Pons (tissue), 1 donor: Measurements from ENCODE around the gene METTL9.
A peak's percentile ranks its signal among the peaks of the same experiment; 100 is the strongest.
"Not testable (repeated sequence)": the region's sequence is repeated elsewhere in the genome, so short reads cannot be mapped to it uniquely, and the experiment has no call there.

Experiments used
- DNase-seq: peaks from one replicate; pipeline ENCODE4 v3.0.0-alpha.2; 2016; ENCODE audit warnings: low spot score

METTL9 gene

DNA sequence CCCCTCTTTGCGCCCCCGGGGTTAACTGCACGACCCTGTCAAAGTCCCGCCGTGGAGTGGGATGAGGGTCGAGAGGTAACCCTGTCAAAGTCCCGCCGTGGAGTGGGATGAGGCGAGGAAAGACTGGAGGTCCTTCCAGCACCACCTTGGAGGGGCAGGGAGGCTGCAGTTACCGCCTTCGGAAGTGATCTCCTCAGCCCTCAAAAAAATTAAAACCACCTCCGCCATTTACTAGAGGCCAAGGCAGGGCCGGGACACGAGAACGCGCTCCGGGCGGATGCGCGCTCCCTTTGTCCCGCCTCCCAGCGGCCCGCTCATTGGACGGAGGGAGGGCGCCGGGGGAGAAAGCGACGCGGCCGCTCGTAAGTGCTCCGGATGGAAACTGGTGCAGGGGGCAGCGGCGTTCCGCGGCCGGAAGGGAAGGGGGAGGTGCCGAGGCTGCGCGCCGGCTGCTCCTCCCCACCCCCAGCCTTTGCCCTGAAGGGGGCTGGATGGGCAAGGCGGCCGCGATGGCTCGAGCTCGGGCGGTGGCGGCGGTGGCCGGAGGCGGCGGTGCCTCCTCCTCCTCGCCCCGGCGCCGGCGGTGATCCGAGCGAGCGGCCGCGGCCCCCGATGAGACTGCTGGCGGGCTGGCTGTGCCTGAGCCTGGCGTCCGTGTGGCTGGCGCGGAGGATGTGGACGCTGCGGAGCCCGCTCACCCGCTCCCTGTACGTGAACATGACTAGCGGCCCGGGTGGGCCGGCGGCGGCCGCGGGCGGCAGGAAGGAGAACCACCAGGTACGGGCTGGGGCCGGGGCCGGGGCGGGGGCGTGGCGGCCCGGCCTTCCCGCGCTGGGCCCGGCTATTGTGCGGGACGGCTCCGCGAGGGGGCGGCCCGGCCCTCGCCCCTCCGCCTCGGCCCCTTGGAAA is at the start of gene METTL9:
Gene METTL9 (plus strand): TSS at position 456 of the 909 bp plus-strand sequence. CDS start 157 bp downstream, at position 613.
- DNase-seq: peak; percentile 95

DNA sequence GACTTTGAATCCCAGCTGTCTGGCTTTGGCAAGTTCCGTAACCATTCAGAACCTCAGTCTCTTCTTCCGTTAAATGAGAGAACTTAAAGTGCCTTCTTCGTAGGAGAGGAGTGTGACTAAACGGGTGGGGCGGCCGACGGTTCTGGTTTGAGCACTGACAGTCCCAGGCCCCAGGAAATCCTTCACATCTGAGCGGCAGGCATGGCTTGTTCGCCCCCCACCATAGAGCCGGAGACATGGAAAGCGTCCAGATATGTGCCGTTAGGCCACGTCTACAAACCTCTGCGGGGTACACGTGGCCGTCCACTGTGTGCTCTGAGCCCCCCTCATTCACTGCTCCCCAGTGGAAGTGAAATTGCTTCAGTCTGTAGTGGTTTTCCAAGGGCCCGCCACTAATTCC is 49.4 kb upstream of the METTL9 start:
- DNase-seq: not testable (repeated sequence)

DNA sequence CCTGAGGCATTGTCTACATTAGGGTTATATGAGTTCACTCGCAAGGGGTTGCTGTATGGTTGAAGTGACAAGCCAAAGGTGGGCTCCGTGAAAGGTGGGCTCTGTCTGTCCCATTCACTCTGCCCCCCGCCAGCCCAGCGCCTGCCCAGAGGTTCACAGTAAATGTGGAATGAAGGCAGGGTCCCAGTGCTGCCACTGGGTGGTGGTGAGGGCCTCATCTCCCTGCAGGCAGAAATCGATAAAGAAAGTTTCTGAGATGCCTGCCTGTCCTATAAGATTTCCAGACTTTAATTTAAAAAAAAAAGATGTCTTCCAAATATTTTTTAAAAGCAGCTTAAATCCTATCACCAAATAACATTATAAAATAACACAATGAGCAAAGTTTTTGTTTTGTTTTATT is 48.9 kb upstream of the METTL9 start:
- not testable (repeated sequence) for DNase-seq

DNA sequence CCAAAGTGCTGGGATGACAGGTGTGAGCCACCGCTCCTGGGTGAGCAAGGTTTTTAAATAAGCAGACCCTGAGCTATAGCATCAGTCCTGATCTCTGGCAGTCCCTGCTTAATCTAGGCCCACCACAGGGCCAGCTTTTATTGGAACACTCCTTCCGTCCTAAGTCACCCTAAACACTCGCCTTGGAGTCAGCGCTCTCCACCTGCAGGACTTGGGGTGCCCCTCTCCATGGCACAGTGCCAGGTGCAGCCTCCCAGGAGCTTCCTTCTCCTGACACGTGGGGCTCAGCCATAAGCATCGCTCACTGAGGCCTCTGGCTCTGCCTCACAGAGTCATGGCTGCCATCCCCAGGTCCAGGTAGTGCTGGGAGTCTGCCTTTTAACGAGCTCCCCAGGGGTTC is 48.3 kb upstream of the METTL9 start:
- not testable (repeated sequence) for DNase-seq

DNA sequence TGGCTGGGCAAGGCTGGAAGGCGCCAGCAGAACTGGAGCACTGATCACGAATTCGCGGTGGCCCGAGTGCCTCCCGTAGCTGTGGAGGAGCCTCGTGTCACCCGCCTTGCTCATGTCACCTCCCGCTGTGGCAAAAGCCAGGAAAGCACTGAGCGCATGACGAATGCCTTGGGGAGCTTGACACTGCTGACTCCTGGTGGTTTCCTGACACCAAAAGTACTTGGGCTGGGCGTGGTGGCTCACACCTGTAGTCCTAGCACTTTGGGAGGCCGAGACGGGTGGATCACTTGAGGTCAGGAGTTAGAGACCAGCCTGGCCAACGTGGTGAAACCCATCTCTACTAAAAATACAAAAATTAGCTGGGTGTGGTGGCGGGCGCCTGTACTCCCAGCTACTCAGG is 47.8 kb upstream of the METTL9 start:
- not testable (repeated sequence) for DNase-seq

DNA sequence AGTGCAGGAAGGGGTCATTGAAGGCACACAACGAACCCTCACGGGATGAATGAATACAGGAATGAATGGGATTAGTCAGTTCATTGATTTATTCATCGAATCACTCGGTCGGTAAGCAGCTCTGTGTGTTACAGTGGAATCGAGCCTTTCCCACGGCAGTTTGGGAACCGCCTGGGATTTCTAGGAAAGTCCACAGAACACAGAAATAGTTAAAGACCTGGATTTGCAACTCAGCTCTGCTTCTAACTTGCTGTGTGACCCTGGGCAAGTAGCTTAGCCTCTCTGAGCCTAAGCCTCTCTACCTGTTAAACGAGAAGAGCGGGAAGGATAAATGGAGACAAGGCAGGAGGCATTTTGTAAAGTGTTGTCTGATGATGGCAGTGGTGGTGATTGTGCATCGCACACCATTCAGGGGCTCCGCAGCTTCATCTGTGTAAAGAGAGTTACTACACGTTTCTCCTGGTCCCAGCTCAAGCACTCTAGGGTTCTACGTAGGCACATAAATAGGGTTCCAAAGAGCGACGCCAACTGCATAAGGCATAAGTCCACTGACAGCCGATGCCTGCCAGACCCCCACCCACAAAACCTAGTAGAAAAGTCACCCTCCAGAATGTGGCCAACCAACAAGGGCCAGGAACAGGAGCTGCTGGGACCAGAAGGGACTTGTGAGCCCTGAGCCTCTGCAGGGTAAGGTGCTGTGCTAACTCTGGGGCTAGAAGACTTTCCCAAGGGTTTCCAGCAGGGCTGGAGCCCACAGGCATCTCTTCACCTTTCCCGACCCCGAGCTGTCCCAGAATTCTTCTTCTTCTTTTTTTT is 45.7 kb upstream of the METTL9 start:
- DNase-seq: not testable (repeated sequence)

DNA sequence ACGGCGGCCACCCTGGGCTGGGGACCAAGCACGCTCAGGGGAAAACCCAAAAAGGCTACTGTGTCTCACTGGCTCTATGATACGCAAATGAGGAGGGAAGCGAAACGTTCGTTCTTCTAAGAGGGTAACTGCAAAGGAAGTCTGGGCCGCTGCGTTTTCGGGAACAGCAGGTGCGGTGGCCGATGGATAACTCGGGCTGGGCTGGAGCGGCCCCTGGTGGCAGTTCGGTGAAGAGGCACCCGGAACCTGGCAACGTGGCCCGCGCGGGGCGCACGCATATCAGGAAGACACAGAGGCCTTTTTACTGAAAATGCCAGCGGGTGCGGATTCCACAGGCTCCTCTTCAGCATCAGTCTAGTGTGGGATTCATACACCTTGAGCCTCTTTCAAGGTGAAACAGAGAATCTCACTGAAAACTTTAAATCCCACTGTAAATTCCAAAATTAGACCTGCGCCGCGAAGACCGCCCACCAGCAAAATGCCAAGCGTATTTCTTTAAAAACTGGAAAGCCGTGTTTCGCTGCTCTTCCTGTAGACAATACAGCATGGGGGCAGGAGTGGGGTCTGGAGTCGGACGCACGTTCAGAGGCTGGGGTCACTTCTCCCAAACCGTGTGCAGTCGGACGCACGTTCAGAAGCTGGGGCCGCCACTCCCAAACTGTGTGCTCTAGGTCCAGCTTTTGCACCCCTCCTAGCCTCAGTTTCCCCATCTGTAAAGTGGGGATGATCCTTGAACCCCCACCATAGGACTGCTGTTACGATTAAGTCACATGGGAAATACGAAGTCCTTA is 44.4 kb upstream of the METTL9 start:
- DNase-seq: peak; percentile 64

DNA sequence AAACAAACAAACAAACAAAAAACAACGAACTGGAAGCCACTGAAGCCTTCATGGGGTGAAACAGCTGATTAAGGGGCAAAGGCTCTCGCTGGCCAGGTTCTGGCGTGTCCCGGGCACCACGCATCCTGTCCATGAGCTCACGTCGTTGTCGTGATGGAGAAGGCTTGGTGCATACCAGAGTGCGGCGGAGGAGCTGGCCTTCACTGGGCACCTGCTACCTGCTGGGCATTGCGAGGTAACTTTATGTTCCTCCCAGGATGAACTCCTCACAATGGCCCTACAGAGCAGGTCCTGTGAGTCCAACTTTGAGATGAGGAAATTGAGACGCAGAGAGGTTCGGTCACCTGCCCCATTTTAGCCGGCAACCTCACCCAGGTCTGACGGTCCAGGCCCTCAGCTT is 43.8 kb upstream of the METTL9 start:
- not testable (repeated sequence) for DNase-seq

DNA sequence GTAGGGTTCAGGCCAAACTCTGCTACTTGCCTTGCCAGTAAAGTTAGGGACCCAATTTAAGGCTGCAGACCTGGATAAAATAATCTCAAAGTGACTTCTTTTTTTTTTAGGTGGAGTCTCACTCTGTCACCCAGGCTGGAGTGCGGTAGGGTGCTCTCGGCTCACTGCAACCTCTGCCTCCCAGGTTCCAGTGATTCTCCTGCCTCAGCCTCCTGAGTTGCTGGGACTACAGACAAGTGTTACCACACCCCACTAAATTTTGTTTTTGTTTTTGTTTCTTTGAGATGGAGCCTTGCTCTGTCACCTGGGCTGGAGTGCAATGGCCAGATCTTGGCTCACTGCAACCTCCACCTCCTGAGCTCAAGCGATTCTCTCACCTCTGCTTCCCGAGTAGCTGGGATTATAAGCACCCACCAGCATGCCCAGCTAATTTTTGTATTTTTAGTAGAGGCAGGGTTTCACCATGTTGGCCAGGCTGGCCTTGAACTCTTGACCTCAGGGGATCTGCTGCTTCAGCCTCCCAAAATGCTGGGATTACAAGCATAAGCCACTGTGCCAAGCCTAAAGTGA is 43.3 kb upstream of the METTL9 start:
- DNase-seq: not testable (repeated sequence)

DNA sequence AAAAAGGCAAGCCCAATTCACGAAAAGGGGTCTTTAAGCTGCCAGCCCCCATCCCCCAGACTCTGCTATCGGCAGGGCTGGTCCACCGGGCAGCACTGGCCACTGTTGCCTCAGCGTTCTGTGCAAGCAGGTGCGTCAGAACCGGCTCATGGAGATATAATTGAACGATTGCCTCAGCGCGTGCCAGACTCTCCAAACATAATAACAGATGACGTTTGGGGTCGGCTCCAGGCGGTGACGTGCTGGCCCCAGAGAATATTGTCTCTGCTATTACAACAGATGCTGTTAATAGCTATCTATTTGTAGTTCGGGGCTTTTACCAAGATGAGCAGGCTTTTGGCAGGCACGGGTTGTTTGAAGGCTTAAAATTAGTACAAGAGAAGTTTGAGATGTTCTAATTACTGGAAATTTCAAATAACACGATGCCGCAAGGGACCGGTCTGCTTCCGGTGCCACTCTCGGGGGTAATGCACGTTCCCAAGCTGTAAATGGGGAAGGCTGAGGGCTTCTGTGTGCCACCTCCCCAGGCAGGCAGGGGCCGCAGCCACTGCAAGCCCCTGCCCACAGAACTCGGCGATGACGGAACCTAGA is 42.6 kb upstream of the METTL9 start:
- DNase-seq: not testable (repeated sequence)

DNA sequence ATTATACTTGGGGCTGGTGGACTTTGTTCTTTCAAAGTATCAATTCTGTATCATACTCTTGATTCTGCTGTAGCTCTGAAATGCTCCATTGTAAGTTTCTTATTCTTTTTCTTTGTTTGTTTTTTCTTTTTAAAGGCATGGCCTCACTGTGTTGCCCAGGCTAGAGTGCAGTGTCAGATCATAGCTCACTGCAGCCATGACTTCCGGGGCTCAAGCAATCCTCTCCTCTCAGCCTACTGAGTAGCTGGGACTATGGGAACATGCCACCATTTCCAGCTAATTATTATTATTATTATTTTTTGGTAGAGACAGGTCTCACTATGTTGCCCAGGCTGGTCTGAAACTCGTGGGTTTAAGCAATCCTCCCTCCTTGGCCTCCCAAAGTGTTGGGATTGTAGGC is 38.9 kb upstream of the METTL9 start:
- DNase-seq: no peak

DNA sequence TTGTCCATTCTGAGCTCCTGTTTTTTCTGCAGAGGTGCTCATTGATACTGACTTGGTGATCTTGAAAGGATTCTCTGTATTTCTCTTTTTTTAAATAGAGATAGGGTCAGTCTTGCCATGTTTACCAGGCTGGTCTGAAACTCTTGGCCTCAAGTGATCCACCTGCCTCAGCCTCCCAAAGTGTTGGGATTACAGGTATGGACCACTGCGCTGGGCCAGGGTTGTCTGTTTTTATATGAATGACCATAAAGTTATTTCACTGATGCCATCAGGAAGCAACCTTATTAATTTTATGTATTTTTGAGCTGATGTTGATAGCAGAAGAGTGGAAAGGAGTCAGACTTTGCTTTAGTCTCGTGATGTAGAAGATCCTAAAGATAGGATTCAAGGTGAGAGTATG is 35.7 kb upstream of the METTL9 start:
- no peak for DNase-seq

DNA sequence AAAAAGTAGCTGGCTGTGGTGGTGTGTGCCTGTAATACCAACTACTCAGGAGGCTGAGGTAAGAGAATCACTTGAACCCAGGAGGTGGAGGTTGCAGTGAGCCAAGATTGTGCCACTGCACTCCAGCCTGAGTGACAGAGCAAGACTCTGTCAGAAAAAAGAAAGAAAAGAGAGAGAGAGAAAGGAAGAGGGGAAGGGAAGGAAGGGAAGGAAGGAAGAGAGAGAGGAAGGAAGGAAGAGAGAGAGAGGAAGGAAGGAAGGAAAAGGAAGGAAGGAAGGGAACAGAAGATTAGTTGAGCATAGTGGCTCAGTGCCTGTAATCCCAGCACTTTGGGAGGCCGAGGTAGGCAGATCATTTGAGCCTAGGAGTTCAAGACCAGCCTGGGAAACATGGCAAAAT is 35.0 kb upstream of the METTL9 start:
- DNase-seq: not testable (repeated sequence)

DNA sequence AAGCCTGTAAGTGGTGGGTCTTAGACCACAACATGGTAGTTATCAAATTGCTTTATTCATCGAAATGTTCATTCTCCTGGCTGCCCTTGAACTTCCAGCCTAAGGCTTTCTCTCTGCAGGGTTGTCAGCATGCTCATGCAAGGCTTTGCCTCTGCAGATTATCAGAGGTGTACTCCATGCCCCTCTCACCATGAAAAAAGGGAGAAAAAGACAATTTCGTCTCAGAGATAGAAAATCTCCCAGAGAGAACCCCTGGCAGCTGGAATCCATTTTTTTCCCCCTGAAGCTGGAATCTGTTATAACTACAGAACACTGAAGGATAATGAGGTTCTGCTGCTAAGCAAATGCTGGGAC is 33.9 kb upstream of the METTL9 start:
- no peak for DNase-seq

DNA sequence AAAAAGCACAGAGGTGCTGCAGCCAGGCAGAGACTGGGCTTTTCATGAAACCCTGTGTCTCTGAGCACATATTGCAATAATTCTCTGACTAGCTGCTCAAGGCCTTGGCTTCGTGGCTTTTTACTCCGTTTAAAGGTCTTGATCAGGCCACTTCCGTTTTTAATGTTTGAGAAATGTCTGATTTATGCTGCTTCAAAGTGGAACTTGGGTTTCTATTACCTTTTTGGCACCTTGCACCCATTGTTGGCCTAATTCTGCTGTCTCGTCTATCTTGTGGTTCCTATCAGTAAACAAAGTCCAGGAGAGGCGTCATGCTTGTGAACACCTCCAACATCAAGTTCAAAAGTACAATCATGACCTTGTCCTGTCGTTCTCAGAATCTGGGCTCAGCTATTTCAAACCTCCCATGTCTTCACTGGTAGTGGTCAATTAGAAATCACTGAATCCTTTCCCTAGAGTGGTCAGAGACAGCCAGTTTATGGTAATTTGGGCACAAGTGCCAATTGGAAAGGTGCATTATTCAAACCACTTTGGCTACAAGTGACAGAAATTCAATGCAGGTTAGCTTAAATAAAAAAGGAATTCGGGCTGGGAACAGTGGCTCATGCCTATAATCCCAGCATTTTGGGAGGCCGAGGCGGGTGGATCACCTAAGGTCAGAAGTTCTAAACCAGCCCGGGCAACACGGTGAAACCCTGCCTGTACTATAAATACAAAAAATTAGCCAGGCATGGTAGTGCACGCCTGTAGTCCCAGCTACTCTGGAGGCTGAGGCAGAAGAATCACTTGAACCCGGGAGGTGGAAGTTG is 33.3 kb upstream of the METTL9 start:
- no peak for DNase-seq

DNA sequence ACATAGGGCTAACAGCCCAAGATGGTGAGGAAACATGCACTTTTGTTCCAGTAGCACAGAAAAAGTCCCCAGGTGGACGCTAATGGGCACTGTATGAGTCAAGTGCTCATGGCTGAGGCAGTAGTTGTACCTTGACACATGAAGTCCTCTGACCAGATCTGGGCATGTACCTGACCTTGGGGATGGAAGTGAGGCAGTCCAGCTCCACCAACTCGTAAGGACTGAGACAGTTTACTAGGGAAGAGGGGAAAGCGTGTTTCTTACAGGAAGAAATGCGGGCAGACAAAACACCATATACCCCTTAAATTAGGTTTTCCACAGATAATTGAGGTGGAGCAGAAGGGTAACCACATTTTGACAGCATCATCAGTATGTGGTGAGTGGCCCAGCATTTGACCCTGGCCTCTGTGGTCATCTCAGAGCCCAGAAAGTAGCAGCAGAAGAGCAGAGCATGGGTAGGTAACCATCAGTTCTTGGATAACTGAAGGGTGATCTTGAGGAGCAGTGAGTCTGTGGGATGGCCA is 32.4 kb upstream of the METTL9 start:
- no peak for DNase-seq

DNA sequence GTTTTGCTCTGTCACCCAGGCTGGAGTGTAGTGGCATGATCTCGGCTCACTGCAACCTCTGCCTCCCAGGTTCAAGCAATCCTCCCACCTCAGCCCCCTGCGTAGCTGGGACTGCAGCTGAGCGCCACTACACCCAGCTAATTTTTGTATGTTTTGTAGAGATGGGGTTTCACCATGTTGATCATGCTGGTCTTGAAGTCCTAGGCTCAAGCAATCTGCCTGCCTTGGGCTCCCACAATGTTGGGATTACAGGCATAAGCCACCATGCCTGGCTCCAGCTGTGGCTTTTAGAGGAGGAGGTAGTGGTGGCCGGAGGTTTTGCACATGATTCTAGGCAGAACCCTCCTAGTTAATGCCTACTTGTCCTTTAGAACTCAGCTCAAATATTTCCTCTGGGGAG is 31.9 kb upstream of the METTL9 start:
- DNase-seq: not testable (repeated sequence)

DNA sequence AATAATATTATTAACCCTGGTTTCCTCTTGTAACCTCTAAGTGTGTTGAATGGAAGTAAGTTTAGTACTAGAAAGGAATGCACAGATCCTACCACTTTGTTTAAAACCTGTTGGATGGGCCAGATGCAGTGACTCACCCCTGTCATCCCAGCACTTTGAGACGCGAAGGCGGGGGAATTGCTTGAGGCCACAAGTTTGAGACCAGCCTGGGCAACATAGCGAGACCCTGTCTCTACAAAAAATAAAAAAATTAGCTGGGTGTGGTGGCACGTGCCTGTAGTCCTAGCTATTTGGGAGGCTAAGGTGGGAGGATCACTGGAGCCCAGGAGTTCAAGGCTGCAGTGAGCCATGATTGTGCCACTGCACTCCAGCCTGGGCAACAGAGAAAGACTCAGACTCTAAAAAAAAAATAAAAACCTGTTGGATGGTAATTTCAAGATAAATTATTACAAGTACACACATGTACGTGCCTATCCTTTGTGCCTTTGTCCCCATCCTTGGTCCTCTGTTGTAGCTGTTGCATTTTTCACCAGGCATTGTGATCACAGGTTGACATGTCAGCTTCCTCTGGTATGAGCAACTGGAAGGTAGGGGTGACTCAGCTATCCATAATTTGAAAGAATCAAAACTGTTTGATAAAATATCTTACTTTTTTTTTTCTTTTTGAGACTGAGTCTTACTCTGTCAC is 30.7 kb upstream of the METTL9 start:
- DNase-seq: no peak

DNA sequence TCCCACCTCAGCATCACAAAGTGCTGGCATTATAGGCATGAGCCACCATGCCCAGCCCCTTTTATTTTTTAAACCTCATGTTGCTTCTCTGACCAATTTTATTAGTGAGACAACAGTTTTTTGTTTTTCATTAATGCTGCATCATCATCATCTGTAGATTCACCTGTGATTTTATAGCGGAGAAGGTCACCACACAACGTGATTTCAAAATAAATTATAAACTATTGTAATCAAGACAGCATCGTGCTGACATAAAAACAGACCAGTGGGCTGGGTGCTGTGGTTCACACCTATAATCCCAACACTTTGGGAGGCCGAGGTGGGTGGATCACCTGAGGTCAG is 28.7 kb upstream of the METTL9 start:
- no peak for DNase-seq

DNA sequence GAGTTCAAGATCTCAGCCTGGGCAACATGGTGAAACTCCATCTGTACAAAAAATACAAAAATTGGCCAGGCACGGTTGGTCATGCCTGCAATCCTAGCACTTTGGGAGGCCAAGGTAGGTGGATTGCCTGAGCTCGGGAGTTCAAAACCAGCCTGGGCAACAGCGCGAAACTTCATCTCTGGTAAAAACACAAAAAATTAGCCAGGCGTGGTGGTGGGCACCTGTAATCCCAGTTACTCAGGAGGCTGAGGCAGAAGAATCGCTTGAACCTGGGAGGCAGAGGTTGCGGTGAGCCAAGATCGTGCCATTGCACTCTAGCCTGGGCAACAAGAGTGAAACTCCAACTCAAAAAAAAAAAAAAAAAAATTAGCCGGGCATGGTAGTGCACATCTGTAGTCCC is 25.9 kb upstream of the METTL9 start:
- DNase-seq: not testable (repeated sequence)
